Inferior parietal cortex (tissue), 1 donor: ENCODE measurements around the gene ACTN4.

Experiments used
- DNase-seq: peaks from one replicate; pipeline ENCODE4 v3.0.0-alpha.2; 2016; ENCODE audit errors: extremely low spot score

ACTN4 gene

GRCh38 chr19:38709671-38710415, 62.4 kb downstream of the ACTN4 start:
- DNase-seq: no peak

- DNase-seq: no peak
These were observed 62.9 kb downstream of the ACTN4 start for GRCh38 chr19:38710416-38710702.

GRCh38 chr19:38710928-38711725, 63.7 kb downstream of the ACTN4 start:
- no peak for DNase-seq

DNA sequence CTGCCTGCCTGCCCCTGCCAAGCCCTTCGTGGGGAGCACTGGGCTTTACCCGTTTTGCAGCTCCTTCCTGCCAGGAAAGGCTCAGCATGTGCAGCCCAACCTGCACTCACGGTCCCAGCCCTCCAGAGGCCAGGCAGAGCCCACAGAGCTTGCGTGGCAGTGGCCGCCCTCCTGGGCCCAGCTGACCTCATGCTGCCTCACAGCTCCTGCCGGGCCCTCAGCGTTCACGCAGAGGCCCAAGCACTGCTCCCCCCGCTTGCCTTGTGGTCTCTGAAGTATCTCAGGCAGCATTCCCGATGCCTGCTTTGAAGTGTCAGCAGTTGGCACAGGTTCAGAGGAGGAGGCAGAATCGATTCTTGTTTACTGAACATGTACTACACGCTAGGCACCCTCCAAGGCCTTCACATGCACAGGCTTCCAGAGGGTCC, 64.3 kb downstream of the ACTN4 start:
- DNase-seq: no peak

DNA sequence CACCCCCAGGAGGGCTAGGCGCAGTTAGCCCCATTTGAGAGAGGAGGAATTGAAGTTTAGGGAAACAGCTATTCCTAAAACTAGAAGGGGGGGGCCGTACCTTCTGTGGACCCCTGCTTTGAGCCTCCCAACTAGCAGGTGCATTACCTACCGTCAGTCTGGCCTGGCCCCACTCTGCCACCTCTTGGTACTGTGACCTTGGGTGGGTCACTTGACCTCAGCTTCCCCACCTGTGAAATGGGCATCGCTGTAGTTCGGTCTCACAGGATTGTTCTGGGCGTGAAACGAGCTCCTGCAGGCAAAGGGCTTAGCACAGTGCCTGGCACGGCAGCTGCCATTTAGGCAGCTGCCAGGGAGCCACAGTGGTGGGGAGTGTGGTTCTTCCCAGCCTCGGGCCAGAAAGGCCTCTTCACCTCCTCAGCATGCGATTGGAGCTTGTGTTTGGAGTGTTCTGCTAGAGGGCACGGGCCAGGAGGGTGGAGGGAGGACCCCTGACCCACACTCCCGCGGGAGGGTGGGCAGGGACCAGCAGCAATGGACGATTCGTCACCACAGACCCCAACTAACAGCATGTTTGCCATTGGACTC, 64.8 kb downstream of the ACTN4 start:
- no peak for DNase-seq

DNA sequence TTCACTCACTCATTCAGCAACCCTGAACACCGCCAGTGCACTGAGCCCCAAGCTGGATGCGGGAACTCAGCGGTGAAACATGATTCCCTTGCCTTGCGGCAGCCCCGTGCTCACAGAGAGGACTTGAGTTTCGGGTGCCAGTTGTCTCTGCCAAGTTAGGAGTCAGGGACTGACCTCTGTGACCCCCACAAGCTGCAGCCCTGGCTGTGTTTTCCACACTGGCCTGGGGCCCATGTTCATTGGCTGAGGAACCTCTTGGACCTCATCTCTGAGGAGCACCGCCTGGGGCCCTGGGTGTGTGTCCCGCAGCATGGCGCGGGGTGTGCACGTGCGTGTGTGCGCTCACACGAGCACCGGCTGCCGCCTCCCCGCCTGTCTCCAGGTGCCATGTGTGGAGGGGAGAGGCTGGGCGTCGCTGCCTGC, 65.8 kb downstream of the ACTN4 start:
- no peak for DNase-seq

DNA sequence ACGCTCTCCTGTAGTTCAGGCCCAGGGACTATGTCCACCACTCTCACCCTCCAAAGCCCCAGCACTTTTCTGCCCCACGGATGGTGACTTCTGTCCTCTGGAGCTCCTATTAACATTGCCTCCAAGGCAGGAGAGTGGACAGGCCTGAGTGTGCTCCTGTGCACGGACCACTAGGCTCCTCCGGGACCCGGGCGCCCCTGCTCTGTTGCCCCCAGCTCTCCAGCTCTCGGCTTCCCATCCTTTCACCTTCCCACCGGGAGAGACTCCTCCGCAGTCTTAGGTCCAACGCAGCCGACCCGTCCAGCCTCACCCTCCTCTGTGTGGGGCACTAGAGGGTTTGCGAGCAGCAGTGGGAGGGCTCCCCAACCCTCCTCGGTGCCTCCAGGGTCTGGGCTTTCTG, 66.4 kb downstream of the ACTN4 start:
- no peak for DNase-seq

DNA sequence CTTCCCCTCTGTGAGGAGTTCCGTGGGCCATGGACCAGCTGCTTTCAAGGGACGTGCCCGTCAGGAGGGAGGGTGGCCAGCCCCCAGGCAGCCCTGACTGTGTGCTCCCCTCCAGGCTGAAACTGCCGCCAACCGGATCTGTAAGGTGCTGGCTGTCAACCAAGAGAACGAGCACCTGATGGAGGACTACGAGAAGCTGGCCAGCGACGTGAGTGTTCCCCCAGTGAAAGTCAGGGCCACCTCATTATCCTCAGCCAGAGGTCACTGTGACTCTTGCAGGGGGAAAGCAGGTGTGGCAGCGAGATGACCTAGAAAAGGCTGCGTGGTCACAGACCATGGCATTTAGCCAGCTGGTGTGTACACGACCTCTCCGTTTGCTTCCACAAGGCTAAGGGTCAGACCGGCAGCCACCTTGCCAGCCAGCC, 66.9 kb downstream of the ACTN4 start:
- DNase-seq: no peak

DNA sequence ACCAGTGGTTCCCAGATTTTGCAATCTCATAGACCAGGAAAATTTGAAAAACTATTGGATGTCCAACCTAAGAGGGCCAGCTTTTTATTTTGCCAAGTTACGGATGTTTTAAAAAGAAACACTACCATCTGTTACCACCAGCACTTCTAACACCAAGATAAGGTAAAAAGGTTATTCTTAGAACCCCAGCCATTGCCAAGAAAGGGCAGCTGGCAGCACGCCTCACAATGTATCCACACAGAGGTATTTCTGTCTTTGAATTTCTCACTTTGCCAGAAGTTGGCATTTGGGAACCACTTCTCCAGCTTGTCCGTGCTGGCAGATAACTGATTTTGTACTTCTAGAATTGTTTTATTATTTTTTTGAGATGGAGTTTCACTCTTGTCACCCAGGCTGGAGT, 68.1 kb downstream of the ACTN4 start:
- DNase-seq: peak; percentile 71

GRCh38 chr19:38717051-38717450, 69.6 kb downstream of the ACTN4 start:
- DNase-seq: no peak

- DNase-seq: no peak
These were observed 70.4 kb downstream of the ACTN4 start for GRCh38 chr19:38717855-38718254.

GRCh38 chr19:38718747-38719543, 71.5 kb downstream of the ACTN4 start:
- DNase-seq: no peak

DNA sequence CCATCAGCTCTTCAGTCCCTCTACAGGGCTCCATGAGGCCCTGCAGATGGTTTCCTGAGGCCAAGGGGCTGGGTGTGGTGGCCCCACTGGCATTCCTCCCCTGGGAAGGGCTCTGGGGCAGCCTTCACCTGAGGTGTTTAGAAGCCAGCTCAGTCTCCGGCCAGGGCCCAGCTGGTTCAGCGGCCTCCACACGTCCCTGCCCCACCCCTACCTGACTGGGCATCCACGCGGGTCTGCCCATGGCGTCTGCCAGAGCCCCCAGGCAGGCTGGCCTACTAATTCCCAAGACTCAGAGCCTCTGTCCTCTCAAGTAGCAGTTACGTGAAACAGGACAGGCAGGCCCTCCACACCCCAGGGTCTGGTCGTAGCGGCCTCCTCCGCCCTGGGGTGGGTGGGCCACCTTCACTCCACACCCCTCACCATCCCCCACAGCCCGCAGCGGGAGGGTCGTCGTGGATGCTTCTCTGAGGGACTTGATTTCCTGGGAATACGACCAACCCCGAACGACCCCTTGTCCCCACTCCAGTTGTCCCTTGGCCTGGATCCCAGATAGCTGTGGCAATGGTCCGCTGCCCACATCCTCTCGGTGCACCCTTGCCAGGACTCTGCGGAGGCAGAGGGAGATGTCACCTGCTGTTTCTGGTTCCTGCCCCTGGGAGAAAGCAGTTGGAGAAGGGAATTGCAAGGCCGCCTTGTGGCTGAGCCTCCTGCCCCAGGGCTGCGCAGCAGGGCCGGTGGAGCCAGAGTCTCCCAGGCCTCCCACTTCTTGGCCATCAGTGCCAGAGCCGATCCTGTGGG, 72.5 kb downstream of the ACTN4 start:
- DNase-seq: no peak

GRCh38 chr19:38720559-38721236, 73.2 kb downstream of the ACTN4 start:
- DNase-seq: no peak

GRCh38 chr19:38721496-38721895, 74.0 kb downstream of the ACTN4 start:
- DNase-seq: no peak

DNA sequence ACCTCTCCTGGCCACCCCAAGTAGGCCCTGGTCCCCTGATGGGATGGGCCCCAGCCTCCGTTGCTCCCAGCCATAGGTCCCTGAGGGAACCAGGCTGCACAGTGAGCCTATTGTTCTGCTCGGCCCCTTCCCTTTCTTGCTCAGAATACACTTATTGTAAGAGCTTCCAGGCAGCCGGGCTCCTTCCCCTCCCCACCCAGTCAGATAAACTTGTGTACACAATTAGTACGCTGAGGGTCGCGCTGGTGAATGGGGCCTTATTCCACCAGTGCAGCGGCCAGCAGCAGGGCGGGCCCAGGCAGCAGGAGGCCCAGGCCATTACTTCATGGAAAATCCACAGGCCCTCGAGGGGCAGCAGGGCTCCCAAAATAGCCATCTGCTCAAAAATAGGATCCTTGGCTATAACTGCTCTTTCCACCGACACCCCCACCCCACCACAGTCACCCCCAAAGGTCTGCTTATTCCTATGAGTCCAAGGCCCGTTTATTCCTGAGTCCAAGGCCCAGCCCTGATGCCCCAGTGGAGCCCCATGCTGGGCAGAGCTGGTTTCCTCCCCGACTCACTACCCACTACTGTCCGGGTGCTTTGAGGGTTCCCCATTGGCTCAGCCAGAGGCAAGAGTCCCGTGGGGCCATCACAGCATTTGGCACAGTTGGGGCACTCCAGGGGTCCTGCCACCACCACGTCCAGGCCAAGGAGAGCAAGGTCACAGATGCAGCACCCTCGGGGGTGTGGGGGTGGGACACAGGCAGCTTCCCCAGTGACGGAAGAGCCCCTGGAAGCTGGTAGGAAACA, 74.7 kb downstream of the ACTN4 start:
- DNase-seq: peak; percentile 72

GRCh38 chr19:38722947-38723605, 75.6 kb downstream of the ACTN4 start:
- DNase-seq: no peak

DNA sequence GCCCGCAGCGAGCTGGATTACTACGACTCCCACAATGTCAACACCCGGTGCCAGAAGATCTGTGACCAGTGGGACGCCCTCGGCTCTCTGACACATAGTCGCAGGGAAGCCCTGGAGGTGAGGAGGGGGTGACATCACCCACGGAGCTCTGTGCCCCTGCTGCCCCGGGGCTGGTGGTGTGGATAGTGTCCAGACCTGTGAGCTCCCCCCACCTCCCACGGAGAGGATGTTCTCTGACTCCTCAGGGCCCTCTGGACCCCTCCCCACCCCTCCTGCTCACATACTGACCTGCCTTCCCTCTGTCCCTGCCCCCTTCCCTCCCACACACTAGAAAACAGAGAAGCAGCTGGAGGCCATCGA, 76.1 kb downstream of the ACTN4 start:
- no peak for DNase-seq
